Posterior vena cava (tissue), 2 donors: ENCODE results near the gene DMD. TPM values are rescaled to one million over a fixed set of nuclear protein-coding genes. Genes with fewer than 3 reads are reported as not detected.

Experiments used
- DNase-seq: peaks from one replicate; pipeline ENCODE4 v3.0.0-alpha.2; 2020; ENCODE audit warnings: low spot score
- intact Hi-C, 2 donors: fragments of 100-400 bp; cut with DNase I; formaldehyde crosslinking; loops; one replicate each; pipeline versions ENCODE4 v1.14.1 to v1.14.2; 2022 to 2023
- total RNA-seq, 2 donors: library from RNA; stranded (reverse); fragmentation: NEBNext Ultra II Directional; extraction: Animal tissue kit (Norgen Biotek cat#: 25700); gene quantifications; one replicate each; pipeline ENCODE4 v1.2.1, GENCODE V29; 2021
- donor health status: DM: yes; HTN: yes; CAD: no.
- donor health status: DM: yes; HTN: yes; CAD: no.

DMD gene
- total RNA-seq, 2 donors from 2014 or later: 132 to 139 TPM

DNA sequence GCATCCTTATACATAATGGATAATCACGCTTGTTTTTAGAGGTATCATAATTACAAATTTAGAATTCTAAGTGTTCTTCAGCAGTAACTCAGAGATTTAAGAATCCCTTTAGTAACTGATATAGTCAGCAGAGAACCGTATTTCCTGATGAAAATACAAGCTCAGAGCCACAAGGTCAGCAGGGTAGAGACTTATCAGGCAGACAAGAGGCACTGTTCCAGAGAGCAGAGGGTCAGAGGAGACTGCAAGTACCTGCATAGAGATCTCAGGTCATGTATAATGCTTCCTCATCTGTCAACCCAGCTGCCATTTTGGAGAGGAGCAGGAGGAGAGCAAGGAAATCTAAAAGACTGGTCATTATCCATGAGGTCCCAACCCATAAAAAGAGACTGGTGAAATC is 1352.4 kb downstream of the DMD start:
- DNase-seq: no peak
- intact Hi-C loops: no loop called here

DNA sequence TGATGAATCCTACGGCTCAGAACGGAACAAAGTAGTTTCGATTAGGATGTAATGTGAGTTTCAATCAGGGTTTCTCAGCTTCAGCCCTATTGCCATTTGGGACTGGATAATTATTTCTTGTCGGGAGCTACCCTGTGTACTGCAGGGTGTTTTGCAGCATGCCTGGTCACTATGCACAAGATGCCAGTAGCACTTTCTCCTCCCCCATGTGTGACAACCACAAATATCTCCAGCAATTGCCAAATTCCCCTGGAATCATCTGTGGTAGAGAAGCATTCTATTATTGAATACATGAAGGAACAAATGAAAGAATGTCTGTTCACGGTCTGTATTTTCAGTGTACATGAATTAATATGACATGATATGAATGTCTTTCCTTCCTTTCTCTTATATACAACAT is 1356.6 kb downstream of the DMD start:
- no peak for DNase-seq
- intact Hi-C loops: loop anchor here in 1 of 2 donors (1.0 kb wide), 1 partner anchor 15 kb away; no protein-coding TSS in a partner anchor

DNA sequence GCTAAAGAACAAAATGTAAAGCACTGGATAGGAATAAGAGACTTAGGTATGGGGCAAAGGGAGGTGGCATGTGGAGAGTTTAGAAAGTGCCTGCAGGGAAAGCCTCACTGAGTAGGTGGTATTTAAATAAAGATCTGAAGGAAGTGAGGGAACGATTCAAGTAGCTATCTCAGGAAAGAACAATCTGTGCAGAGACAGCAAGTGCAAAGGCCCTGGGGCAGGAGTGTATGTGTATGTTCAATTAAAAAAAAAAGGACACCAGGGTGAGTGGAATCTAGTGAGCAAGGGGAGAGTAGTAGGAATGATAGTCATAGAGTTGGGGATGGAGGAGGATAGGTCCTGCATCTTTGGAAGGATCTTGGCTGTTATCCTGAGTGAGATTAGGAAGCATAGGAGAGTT is 1359.6 kb downstream of the DMD start:
- no peak for DNase-seq
- intact Hi-C loops: no loop called here

DNA sequence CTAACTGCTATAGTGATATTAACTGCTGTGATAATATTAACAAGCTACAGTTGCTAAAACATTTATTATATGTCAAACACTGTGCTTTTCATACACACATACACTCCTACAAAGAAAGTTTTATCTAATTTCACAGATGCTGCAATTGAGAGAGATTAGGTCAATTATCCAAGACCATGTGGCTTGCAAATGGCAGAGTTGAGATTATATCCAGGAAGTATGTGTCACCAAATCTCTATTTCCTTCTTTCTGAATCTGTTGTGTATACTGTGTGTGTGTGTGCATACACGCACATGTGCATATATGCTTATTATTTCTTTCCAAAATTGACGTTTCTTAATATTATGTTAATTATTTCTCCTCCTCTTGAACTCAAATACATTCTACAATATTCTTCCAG is 1363.6 kb downstream of the DMD start:
- intact Hi-C loops: no loop called here

DNA sequence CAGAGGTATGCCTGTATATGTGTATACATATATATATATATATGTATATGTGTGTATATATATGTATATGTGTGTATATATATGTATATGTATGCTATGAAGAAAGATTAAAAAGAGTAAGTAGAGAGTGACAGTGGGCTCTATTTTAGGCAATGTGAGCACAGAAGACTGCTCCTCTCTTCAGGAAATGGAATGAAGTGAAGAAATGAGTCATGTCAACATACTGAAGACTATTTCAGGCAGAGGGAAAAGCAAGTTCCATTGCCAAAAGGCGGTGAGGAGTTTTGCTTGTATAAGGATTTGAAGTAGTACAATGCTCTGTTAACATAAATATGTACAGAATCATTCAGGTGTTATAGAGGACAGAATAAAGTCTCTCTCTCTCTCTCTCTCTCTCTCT is 1366.3 kb downstream of the DMD start:
- intact Hi-C loops: no loop called here
- no peak for DNase-seq

More for the DNA sequence above, 1363.6 kb downstream of the DMD start:
- DNase-seq: no peak

DNA sequence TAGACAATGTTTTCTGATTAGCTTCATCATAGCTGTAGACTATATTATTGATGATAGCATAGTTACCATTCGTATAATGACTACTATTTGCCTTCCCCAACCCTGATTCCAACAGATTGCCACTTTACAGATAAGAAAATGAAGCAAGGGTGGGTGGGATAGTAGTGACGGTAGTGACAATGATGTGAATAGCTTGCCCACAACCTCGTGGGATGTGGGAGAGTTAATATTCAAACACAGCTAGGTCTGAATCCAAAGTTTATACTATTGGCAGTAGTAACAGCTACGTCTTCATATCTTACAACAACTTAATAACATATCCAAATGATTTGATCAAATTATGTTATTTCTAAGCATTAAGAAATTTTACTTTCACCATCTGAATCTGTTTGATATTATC is 1372.7 kb downstream of the DMD start:
- intact Hi-C loops: no loop called here
- DNase-seq: no peak

DNA sequence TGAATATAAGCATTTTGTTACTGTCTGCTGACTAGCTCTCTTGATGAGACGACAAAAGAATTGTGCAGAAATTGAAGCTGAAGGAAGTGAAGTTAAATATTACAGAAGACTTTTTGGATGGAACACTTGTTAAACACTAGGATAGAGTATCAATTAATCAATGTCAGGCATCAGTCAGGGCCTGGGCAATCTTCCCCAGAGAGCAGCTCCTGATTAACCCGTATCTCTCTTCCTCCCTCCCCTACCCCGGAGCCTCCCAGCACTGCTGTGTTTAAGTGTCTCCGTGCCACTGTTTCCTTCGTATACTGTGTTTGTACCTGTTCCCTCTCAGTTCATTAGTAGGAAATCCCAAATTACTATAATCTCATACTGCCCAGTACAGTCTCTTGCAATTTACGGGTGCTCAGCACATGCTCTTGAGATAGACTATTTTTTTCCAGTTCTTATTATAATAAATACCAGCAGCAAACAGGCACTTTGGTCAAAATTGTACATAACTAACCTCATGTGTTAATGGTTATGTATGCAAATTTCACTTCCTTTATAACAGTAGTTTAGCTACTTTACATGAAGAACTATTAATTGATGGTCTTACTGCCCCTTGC is 1373.8 kb downstream of the DMD start:
- intact Hi-C loops: no loop called here
- no peak for DNase-seq

DNA sequence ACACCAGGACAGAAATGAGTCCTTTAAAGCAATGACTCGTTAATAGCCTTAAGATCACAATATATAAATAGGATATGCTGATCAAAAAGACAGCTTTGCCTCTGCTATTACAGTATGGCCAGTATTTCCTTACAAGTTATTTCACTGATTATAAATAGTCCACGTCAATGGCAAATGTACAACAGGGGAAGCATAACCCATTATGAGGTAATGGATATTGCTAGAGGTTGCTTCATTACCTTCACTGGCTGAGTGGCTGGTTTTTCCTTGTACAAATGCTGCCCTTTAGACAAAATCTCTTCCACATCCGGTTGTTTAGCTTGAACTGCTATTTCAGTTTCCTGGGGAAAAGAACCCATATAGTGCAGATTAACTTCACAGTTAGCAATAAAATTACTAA is 1374.9 kb downstream of the DMD start:
- intact Hi-C loops: no loop called here
- DNase-seq: no peak

DNA sequence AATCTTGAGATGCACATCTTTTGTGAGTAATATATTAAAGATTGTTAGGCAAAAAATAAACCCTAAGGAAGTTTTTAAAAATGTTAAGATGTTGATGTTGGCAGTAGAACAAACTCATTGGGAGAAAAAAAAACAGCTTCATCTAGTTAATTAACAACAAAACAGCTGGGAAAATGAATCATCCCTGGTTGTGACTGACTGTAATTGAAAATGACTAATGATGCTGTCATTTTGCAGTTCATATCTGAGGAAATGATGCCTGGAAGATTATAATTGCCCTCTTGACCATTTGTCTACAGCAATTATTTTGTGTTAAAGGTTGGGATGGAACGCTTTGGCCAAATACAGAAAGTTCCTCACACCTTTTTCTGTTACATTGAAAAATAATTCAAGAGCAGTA is 1379.1 kb downstream of the DMD start:
- intact Hi-C loops: no loop called here
- DNase-seq: no peak

DNA sequence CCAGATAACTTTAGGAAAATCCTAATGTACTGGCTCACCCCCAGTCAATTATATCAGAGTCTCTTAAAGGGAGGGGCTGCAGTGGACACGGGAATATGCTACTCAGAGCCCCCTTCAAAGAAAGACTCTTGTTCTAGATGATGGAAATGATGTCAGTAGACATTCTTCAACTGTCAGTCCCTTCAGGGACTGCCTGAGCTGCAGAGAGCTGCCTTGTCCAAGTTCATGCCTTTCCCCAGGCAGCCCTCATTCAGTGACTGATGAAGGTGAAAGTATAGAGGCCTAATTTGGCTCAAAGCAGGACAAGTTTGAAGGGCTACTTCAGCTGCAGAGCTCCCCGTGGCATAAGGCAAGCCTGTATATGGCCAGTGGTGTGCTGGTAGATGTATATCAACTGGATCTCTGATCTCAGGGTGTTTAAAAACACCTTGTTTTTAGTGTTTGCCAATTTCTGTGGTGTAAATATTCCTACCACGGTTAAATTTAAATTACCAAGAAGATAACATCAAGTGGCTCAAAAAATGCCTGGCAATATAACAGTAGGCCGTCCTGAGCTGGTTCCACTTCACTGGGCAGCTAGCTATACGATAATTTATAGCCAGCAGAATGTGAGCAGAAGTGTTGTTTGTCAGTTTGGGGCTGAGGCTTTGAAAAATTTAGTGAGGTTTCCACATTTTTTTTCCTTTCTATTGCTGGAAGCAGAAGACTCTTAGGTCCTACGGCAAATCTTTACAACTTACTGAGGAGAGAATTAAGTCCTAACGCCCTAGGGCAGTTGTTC is 1390.7 kb downstream of the DMD start:
- intact Hi-C loops: no loop called here
- DNase-seq: no peak

DNA sequence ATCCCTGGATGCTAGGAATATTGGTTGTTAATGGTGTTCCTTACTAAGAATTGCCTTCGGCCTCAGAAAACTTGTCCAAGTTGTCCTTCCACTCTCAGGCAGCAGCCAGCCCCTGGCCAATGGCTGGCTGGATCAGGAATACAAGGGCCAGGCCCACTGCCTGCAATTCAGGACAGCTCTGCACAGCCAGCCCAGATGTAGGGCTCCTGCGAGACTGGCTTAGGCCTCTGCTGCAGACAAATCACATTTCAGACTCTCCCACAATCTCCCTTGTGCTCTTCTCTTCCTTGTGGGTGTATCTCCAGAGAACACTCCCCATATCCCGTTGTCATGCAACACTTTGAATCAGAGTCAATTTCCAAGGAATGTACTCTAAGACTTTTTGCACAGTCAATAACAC is 1391.9 kb downstream of the DMD start:
- intact Hi-C loops: no loop called here
- no peak for DNase-seq

DNA sequence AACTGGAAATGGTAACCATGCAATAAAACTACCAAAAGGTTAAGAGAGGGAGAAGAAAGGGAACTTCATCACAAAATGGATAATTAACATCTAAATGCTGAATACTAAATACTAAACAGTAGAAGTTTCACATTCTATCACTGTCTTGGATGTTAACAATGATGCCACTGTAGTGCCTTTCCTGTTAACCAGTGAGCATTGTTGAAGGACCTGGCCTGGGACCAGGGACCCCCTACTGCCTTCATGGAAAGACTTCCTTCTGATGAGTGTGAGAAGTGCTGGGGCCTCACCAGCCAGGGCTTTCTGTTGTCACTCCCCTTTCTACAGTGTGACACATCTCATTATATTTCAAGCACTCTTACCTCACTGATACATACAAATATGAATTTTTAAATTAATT is 1400.2 kb downstream of the DMD start:
- intact Hi-C loops: no loop called here

DNA sequence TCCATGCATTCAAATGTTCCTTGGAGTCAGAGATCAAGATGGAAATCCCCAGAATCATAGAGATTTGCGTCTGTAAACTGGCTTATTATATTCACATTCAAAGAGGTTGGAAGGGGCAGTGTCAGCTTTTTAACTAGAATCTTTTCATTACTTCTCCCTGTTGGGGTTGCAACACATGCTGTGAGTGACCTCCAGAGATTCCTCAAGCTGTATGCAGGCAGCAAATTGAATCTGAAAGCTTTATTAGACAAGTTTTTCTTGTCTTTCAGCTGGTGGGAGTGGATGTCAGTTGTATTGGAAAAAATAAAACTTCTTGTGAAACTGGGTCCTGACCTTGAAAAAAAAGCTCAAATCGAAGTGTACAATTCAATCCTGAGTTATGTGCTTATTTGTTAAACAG is 1403.0 kb downstream of the DMD start:
- intact Hi-C loops: no loop called here
- DNase-seq: no peak

More for the DNA sequence above, 1400.2 kb downstream of the DMD start:
- no peak for DNase-seq

DNA sequence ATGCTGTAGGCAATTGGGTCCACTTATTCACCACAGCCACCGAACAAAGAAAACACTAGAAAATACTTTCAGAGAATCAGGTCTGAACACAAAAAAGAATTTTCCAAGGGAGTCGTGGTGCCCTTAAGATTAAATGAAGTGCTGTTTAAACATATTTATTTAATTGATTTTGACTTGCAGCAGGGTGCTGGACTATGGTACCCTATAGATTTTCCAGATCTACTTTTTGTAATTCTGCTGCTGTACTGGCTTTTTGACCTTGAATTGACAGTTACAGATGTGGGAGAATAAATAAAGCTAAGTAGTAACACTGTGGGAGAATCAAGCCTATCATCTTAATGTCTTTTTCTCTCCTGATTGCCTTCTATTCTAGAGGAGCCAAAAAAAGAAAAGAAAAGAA is 1404.2 kb downstream of the DMD start:
- intact Hi-C loops: no loop called here
- no peak for DNase-seq

DNA sequence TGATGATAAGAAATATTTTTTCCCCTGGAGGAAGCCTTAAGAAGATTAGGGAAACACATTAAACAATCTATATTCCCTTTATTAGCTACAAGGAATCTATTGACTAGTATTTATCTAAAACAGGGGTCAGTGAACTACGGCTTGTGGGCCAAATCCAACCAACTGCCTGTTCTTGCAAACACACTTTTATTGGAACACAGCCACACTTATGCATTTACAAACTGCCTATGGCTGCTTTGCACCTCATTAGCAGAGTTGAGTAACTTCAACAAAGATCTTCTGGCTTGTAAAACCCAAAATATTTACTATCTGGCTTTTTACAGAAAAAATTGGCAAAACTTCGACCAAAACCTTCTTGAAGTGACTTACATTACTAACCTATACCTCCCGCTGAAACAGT is 1405.6 kb downstream of the DMD start:
- intact Hi-C loops: no loop called here
- no peak for DNase-seq

DNA sequence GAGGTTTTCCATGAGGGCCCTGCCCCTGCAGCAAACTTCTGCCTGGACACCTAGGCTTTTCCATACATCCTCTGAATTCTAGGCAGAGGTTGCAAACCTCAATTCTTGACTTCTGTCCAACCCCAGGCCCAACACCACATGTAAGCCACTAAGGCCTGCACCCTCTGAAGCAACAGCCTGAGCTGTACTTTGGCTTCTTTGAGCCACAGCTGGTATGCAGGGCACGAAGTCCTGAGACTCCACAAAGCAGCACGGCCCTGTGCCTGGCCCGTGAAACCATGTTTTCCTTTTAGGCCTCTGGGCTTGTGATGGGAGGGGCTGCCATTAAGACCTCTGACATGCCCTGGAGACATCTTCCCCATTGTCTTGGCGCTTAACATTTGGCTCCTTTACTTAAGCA is 1411.1 kb downstream of the DMD start:
- DNase-seq: no peak
- intact Hi-C loops: no loop called here

DNA sequence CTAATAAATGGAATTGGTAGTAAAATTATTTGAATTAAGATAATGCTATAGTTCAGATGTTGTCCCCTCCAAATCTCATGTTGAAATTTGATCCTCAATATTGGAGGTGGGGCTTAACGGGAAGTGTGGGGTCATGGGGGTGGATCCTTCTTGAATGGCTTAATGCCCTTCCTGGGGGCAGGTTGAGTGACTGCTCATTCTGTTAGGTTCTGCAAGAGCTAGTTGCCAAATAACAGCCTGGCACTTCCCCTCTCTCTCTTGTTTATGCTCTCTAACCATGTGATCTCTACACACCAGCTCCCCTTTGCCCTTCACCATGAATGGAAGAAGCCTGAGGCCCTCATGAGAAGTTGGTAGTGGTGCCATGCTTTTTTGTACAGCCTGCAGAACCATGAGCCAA is 1414.7 kb downstream of the DMD start:
- no peak for DNase-seq
- intact Hi-C loops: no loop called here

DNA sequence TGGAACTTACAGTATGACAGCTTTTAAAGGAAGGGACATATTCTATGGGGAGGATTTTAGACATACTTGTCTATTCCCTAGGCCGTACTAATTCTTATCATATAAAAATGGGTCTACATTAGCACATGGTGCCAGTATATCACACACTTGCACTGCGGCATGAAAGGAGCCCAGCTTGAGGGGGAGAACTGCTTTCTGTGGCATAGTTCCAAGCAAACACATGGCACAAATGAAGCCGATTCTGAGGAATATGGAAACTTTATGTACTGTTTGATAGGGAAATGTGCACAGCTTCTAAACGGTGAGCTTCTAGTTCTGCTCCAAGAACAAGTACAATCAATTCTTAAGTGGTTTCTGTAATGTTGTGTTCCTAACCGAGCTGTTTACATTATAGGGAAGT is 1463.9 kb downstream of the DMD start:
- no peak for DNase-seq
- intact Hi-C loops: loop anchor here in 1 of 2 donors (10.0 kb wide), 1 partner anchor 1707 kb away; no protein-coding TSS in a partner anchor

DNA sequence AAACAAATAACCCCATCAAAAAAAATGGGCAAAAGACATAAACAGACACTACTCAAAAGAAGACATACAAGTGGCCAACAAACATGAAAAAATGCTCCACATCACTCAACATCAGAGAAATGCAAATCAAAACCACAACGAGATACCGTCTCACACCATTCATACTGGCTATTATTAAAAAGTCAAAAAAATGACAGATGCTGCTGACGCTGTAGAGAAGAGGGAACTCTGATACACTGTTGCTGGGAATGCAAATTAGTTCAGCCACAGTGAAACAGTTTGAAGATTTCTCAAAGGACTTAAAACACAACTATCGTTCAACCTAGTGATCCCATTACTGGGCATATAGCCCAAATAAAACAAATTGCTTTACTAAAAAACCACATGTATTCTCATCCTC is 1468.3 kb downstream of the DMD start:
- DNase-seq: no peak
- intact Hi-C loops: loop anchor here in 1 of 2 donors (10.0 kb wide), 1 partner anchor 1712 kb away; no protein-coding TSS in a partner anchor

DNA sequence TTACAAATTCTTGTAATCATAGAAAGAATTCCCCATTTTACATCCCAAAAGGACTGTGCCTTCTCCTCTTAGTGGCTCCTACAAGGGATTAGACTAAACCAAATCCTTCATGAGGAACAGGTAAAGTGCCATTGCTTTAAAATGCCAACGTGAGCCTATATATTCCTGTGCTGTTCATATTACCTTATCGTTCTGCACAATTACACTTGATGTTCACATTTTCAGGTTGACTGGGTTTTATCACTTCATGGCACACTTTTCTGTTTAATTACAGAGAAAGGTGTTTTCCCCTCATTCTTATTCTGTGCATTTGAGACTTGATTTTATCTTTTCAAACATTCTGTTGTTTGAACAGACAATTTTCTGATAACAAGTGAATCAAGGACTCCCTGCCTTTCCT is 1493.9 kb downstream of the DMD start:
- no peak for DNase-seq
- intact Hi-C loops: no loop called here

DNA sequence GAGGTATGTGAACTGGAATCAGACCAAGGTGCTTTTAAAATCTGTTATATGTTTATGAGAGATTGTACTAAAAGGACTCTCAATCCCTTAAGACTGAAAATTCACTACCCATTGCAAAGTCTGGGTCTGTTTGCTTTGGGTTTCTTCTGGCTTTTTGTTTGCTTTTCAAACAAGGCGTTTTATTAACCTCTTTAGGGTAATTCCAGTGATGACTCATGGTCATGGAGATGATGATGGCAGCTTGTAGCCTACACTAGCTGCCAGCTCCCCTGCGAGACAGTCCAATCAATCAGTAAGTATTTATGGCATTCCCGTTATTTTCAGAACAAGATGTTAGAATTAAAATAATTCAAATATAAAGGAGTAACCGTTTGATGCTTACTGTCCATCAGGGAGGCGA is 1495.7 kb downstream of the DMD start:
- DNase-seq: no peak
- intact Hi-C loops: no loop called here
